ENCODE measurements around the gene JOSD1. TPM values are rescaled to one million over a fixed set of nuclear protein-coding genes. Genes with fewer than 3 reads are reported as not detected.

The JOSD1 gene
- total and polyA plus RNA-seq, 9 of the 15 experiments (the other 6 are each of a cell fraction or from before 2014, with no cell fraction given) = 8.9 to 39.1 (median 30.4) TPM

- no peak for TF ChIP-seq AFF4 (CRISPR knock-in tag; IDR thresholded peaks at IDR 0.05)
- TF ChIP-seq ZBTB2 (IDR thresholded peaks at IDR 0.05) = 0 out of 2 replicates have a peak, but pooled peaks have one; percentile 17
- 0 out of 2 replicates have a peak, but pooled peaks have one; percentile 8 for TF ChIP-seq ILF3 (IDR thresholded peaks at IDR 0.05; ENCODE audit: borderline replicate concordance)
- TF ChIP-seq GATA2 (CRISPR knock-in tag; IDR thresholded peaks at IDR 0.05) = no peak
- TF ChIP-seq HDAC6 (IDR thresholded peaks at IDR 0.05; ENCODE audit: low read depth, low read length) = no peak
- TF ChIP-seq ZHX1 (conservative IDR thresholded peaks at IDR 0.05; ENCODE audit: low read length) = no peak
- no peak for TF ChIP-seq HNRNPL (IDR thresholded peaks at IDR 0.05; ENCODE audit: low read depth, low read length)
- TF ChIP-seq TFAP4 (CRISPR knock-in tag; IDR thresholded peaks at IDR 0.05; ENCODE audit: borderline replicate concordance) = peak; percentile 62; the same call in 1 of the 2 replicates
- no peak for TF ChIP-seq ZNF41 (CRISPR knock-in tag; conservative IDR thresholded peaks at IDR 0.05)
- no peak for TF ChIP-seq HNRNPLL (IDR thresholded peaks at IDR 0.05; ENCODE audit: low read depth, low read length, poor library complexity, severe bottlenecking)
- no peak for TF ChIP-seq ZNF695 (CRISPR knock-in tag; IDR thresholded peaks at IDR 0.05)
- no peak for TF ChIP-seq PRMT5 (CRISPR knock-in tag; IDR thresholded peaks at IDR 0.05)
- TF ChIP-seq SAP30 (IDR thresholded peaks at IDR 0.05; ENCODE audit: borderline replicate concordance, insufficient read depth, low read depth, low read length, poor library complexity, severe bottlenecking) = no peak
- no peak for TF ChIP-seq STAG1 (CRISPR knock-in tag; IDR thresholded peaks at IDR 0.05; ENCODE audit: borderline replicate concordance)
- TF ChIP-seq ZBTB43 (CRISPR knock-in tag; IDR thresholded peaks at IDR 0.05) = no peak
These were observed at the start of gene JOSD1 (continued) for GRCh38 chr22:38700789-38701628.

Data from K562 (cell line).